A549 treated with AZD9567 at 1 μM for 4 hours (cell line): ENCODE measurements around the gene PPP1CC. TPM values are rescaled to one million over a fixed set of nuclear protein-coding genes. Genes with fewer than 3 reads are reported as not detected.

Experiments
- total RNA-seq: library from RNA; stranded (reverse); fragments of 200-300 nt; extraction: Qiagen RNA extraction; gene quantifications from 5 replicates; pipeline ENCODE4 v1.2.3, GENCODE V29; 2022; ENCODE audit not compliant: insufficient read depth

Gene PPP1CC
- total RNA-seq = 144 to 157 TPM (median 146 TPM) in 5 replicates

GRCh38 chr12:110742718-110743570 lies at the start of gene PPP1CC:
Gene PPP1CC (minus strand): TSS chr12:110742891. CDS start chr12:110742707, 184 bp downstream.

GRCh38 chr12:110688446-110689280 lies 54.0 kb downstream of the PPP1CC start, which contains the start of gene HVCN1:
Gene HVCN1 (minus strand): TSS chr12:110689115. CDS start chr12:110683245, 5,870 bp downstream.

Other genes with a start within 250 kb of the PPP1CC start
- gene VPS29, start 240.8 kb downstream of the PPP1CC start, total RNA-seq = 145 to 192 TPM (median 154 TPM) in 5 replicates
- gene RAD9B, start 240.6 kb downstream of the PPP1CC start, total RNA-seq = 0.26 to 0.40 TPM (median 0.32 TPM) in 4 of 5 replicates, not detected in the other
- gene PPTC7, start 159.6 kb downstream of the PPP1CC start, total RNA-seq = 21.4 to 29.7 TPM (median 26.7 TPM) in 5 replicates
- 17.9 to 33.0 TPM (median 31.7 TPM) in 5 replicates for gene TCTN1, start 128.8 kb downstream of the PPP1CC start, total RNA-seq
- gene HVCN1, start 53.8 kb downstream of the PPP1CC start, total RNA-seq = 0.69 to 0.88 TPM (median 0.77 TPM) in 4 of 5 replicates, not detected in the other
- gene CCDC63, start 104.1 kb upstream of the PPP1CC start, total RNA-seq = 0.05 TPM in 1 of 5 replicates, not detected in the others
- gene MYL2, start 177.7 kb upstream of the PPP1CC start, total RNA-seq = 0.35 to 0.70 TPM (median 0.43 TPM) in 4 of 5 replicates, not detected in the other